Skeletal muscle satellite cell (primary cell): Measurements from ENCODE around the gene EXPH5.
A peak's percentile ranks its signal among the peaks of the same experiment; 100 is the strongest.

ENCODE experiments used
- H3K27me3 ChIP-seq: 2 replicates; pipeline ENCODE4 v1.7.0; 2013; ENCODE audit warnings: low read length; ENCODE audit not compliant: control insufficient read depth, insufficient read depth
- H3K36me3 ChIP-seq: 2 replicates; pipeline ENCODE4 v1.7.0; 2013; ENCODE audit warnings: mild to moderate bottlenecking, control low read depth, low read length; ENCODE audit not compliant: insufficient read depth
- H3K4me1 ChIP-seq: 2 replicates; pipeline ENCODE4 v1.7.0; 2013; ENCODE audit warnings: low read length; ENCODE audit not compliant: control insufficient read depth, insufficient read depth
- H3K4me2 ChIP-seq: 2 replicates; pipeline ENCODE4 v1.7.0; 2013; ENCODE audit warnings: mild to moderate bottlenecking, low read length
- H3K4me3 ChIP-seq: 2 replicates; pipeline ENCODE4 v1.7.0; 2013; ENCODE audit warnings: low read length
- H3K9ac ChIP-seq: 2 replicates; pipeline ENCODE4 v1.7.0; 2013; ENCODE audit warnings: mild to moderate bottlenecking, low read depth, low read length, moderate library complexity
- H3K9me3 ChIP-seq: replicated peaks from 2 replicates; pipeline ENCODE4 v1.7.0; 2013; ENCODE audit warnings: mild to moderate bottlenecking, control low read depth, low read length

Gene EXPH5

GRCh38 chr11:108501396-108501795 is 92.2 kb downstream of the EXPH5 start:
- Histone ChIP-seq H3K4me1 (peaks cover 19% of the 10 kb centered on the region), H3K9ac (no peak overlapping the region), H3K36me3 (no peaks in the 10 kb centered on the region), H3K4me3 (no peak overlapping the region), H3K4me2 (no peak overlapping the region), H3K27me3 (no peaks in the 10 kb centered on the region), H3K9me3 (no peaks in the 10 kb centered on the region)

- H3K4me3 ChIP-seq: no peak overlapping the region
- H3K4me2 ChIP-seq: no peak overlapping the region
- H3K9ac ChIP-seq: no peak overlapping the region
- H3K9me3 ChIP-seq: no peaks in the 10 kb centered on the region
- no peaks in the 10 kb centered on the region for H3K27me3 ChIP-seq
- H3K36me3 ChIP-seq: no peaks in the 10 kb centered on the region
- H3K4me1 ChIP-seq: peaks cover 21% of the 10 kb centered on the region
Measured at GRCh38 chr11:108500721-108501120, 92.8 kb downstream of the EXPH5 start.

- Histone ChIP-seq H3K27me3 (no peaks in the 10 kb centered on the region), H3K4me3 (no peak overlapping the region), H3K36me3 (no peaks in the 10 kb centered on the region), H3K4me1 (peaks cover 21% of the 10 kb centered on the region), H3K9ac (no peak overlapping the region), H3K4me2 (no peak overlapping the region), H3K9me3 (no peaks in the 10 kb centered on the region)
Measured at GRCh38 chr11:108500169-108500568, 93.4 kb downstream of the EXPH5 start.

- H3K4me3 ChIP-seq: peak overlapping the region; percentile 67
- peak overlapping the region; percentile 85 for H3K4me2 ChIP-seq
- no peaks in the 10 kb centered on the region for H3K9me3 ChIP-seq
- no peaks in the 10 kb centered on the region for H3K27me3 ChIP-seq
- peaks cover 21% of the 10 kb centered on the region for H3K4me1 ChIP-seq
- H3K36me3 ChIP-seq: no peaks in the 10 kb centered on the region
- peak overlapping the region; percentile 82 for H3K9ac ChIP-seq
Measured at GRCh38 chr11:108498816-108499408, 94.7 kb downstream of the EXPH5 start.

- peaks cover 21% of the 10 kb centered on the region for H3K4me1 ChIP-seq
- H3K9ac ChIP-seq: peak within 1 kb of the TSS; percentile 82
- no peaks in the 10 kb centered on the region for H3K9me3 ChIP-seq
- H3K4me2 ChIP-seq: peak within 1 kb of the TSS; percentile 85
- peak within 1 kb of the TSS; percentile 67 for H3K4me3 ChIP-seq
- no peaks in the 10 kb centered on the region for H3K27me3 ChIP-seq
- no peaks in the 10 kb centered on the region for H3K36me3 ChIP-seq
Measured at GRCh38 chr11:108498046-108498815, 95.3 kb downstream of the EXPH5 start, which contains the start of gene POGLUT3. Gene POGLUT3, minus strand, starts transcription at chr11:108498384. Its CDS starts 18 bp downstream, at chr11:108498366.

- Histone ChIP-seq H3K9ac (peak overlapping the region; percentile 82), H3K36me3 (no peaks in the 10 kb centered on the region), H3K4me2 (peak overlapping the region; percentile 85), H3K4me3 (peak overlapping the region; percentile 67), H3K9me3 (no peaks in the 10 kb centered on the region), H3K27me3 (no peaks in the 10 kb centered on the region), H3K4me1 (peaks cover 21% of the 10 kb centered on the region)
Measured at GRCh38 chr11:108497317-108498045, 96.1 kb downstream of the EXPH5 start.

GRCh38 chr11:108496643-108497256 is 96.8 kb downstream of the EXPH5 start:
- Histone ChIP-seq H3K4me3 (peak overlapping the region; percentile 67), H3K4me1 (peaks cover 21% of the 10 kb centered on the region), H3K4me2 (peak overlapping the region; percentile 85), H3K9me3 (no peaks in the 10 kb centered on the region), H3K36me3 (no peaks in the 10 kb centered on the region), H3K27me3 (no peaks in the 10 kb centered on the region), H3K9ac (peak overlapping the region; percentile 82)

GRCh38 chr11:108495326-108495725 is 98.2 kb downstream of the EXPH5 start:
- Histone ChIP-seq H3K36me3 (no peaks in the 10 kb centered on the region), H3K4me2 (no peak overlapping the region), H3K9ac (no peak overlapping the region), H3K9me3 (no peaks in the 10 kb centered on the region), H3K27me3 (no peaks in the 10 kb centered on the region), H3K4me3 (no peak overlapping the region), H3K4me1 (peaks cover 12% of the 10 kb centered on the region)

GRCh38 chr11:108494182-108494581 is 99.4 kb downstream of the EXPH5 start:
- Histone ChIP-seq H3K27me3 (no peaks in the 10 kb centered on the region), H3K9ac (no peak overlapping the region), H3K9me3 (no peaks in the 10 kb centered on the region), H3K4me2 (no peak overlapping the region), H3K4me1 (peaks cover 12% of the 10 kb centered on the region), H3K36me3 (no peaks in the 10 kb centered on the region), H3K4me3 (no peak overlapping the region)

- Histone ChIP-seq H3K9me3 (no peaks in the 10 kb centered on the region), H3K9ac (no peak overlapping the region), H3K36me3 (peaks cover 3% of the 10 kb centered on the region), H3K27me3 (no peaks in the 10 kb centered on the region), H3K4me2 (no peak overlapping the region), H3K4me3 (no peak overlapping the region), H3K4me1 (peaks cover 7% of the 10 kb centered on the region)
Measured at GRCh38 chr11:108491936-108492335, 101.6 kb downstream of the EXPH5 start.

GRCh38 chr11:108486828-108487227 is 106.7 kb downstream of the EXPH5 start:
- no peaks in the 10 kb centered on the region for H3K27me3 ChIP-seq
- no peak overlapping the region for H3K4me2 ChIP-seq
- H3K36me3 ChIP-seq: peaks cover 29% of the 10 kb centered on the region
- H3K4me1 ChIP-seq: no peaks in the 10 kb centered on the region
- no peak overlapping the region for H3K4me3 ChIP-seq
- H3K9ac ChIP-seq: no peak overlapping the region
- no peaks in the 10 kb centered on the region for H3K9me3 ChIP-seq
